GM12891 (cell line): ENCODE data around the gene IFNE. TPM values are rescaled to one million over a fixed set of nuclear protein-coding genes. Genes with fewer than 3 reads are reported as not detected.

Experiments used
- DNase-seq: peaks from one replicate; pipeline ENCODE4 v3.0.0; 2011; ENCODE audit warnings: low spot score; ENCODE audit not compliant: insufficient read length
- FAIRE-seq: peaks from 2 replicates; lab custom pipeline; 2011; peaks lifted over from hg19 to GRCh38; lab: Jason Lieb, UNC
- PAX5 ChIP-seq: IDR thresholded peaks from 2 replicates; pipeline ENCODE4 v1.6.1; 2011; ENCODE audit warnings: low read length, moderate library complexity, mild to moderate bottlenecking; ENCODE audit not compliant: insufficient read depth, severe bottlenecking
- POLR2A ChIP-seq: IDR thresholded peaks from 2 replicates; pipeline ENCODE4 v1.6.1; 2011; ENCODE audit warnings: low read depth, low read length, control low read depth
- POLR2AphosphoS5 ChIP-seq: IDR thresholded peaks from 2 replicates; pipeline ENCODE4 v1.6.1; 2011; ENCODE audit warnings: low read depth, low read length, control low read depth
- POU2F2 ChIP-seq: IDR thresholded peaks from 2 replicates; pipeline ENCODE4 v1.6.1; 2011; ENCODE audit warnings: low read depth, mild to moderate bottlenecking, control low read depth, low read length, moderate library complexity
- SPI1 ChIP-seq: IDR thresholded peaks from 2 replicates; pipeline ENCODE4 v1.6.1; 2011; ENCODE audit warnings: low read depth, low read length, control low read depth
- TAF1 ChIP-seq: IDR thresholded peaks from 2 replicates; pipeline ENCODE4 v1.6.1; 2011; ENCODE audit warnings: low read depth, low read length, control low read depth
- polyA plus RNA-seq: library from polyadenylated mRNA; unstranded; fragments of >200 nt; gene quantifications from one replicate; pipeline ENCODE4 v1.2.1, GENCODE V29; 2012; ENCODE audit warnings: low read depth, missing spikeins, inconsistent platforms; ENCODE audit not compliant: missing spikeins

Gene IFNE
- polyA plus RNA-seq, result not detected

- DNase-seq (no peak), FAIRE-seq (no peak)
- TF ChIP-seq POLR2A (no peak), TAF1 (no peak), POLR2AphosphoS5 (no peak), PAX5 (no peak), POU2F2 (no peak), SPI1 (no peak)
Observed at GRCh38 chr9:21482213-21482612, at the start of gene IFNE. Gene IFNE (minus strand): TSS chr9:21482313. CDS start chr9:21481694, 619 bp downstream.

- TF ChIP-seq SPI1 (no peak), PAX5 (no peak)
- FAIRE-seq (no peak), DNase-seq (no peak)
Observed at GRCh38 chr9:21528123-21528808, 46.2 kb upstream of the IFNE start.

- peak; percentile 5 for DNase-seq
- TF ChIP-seq POLR2A (no peak), SPI1 (no peak), POU2F2 (no peak), TAF1 (no peak), PAX5 (no peak), POLR2AphosphoS5 (no peak)
- FAIRE-seq, result no peak
Observed at GRCh38 chr9:21527579-21527978, 45.5 kb upstream of the IFNE start.

GRCh38 chr9:21525174-21525573, 43.1 kb upstream of the IFNE start:
- no peak for TF ChIP-seq POLR2AphosphoS5
- DNase-seq (no peak), FAIRE-seq (no peak)

GRCh38 chr9:21524099-21524830, 42.2 kb upstream of the IFNE start:
- DNase-seq (no peak), FAIRE-seq (no peak)
- no peak for TF ChIP-seq SPI1
- TF ChIP-seq PAX5, result no peak
- TF ChIP-seq POU2F2, result no peak
- TF ChIP-seq TAF1, result no peak
- TF ChIP-seq POLR2A, result no peak
- no peak for TF ChIP-seq POLR2AphosphoS5

GRCh38 chr9:21523021-21524014, 41.2 kb upstream of the IFNE start:
- TF ChIP-seq SPI1 (no peak), TAF1 (no peak), POLR2AphosphoS5 (no peak), POU2F2 (no peak), POLR2A (no peak), PAX5 (no peak)
- FAIRE-seq (no peak), DNase-seq (no peak)

- FAIRE-seq, result no peak
- no peak for DNase-seq
- TF ChIP-seq POLR2AphosphoS5 (no peak), POLR2A (no peak), SPI1 (no peak), TAF1 (no peak), POU2F2 (no peak), PAX5 (no peak)
Observed at GRCh38 chr9:21522348-21522747, 40.2 kb upstream of the IFNE start.

- no peak for FAIRE-seq
- TF ChIP-seq POLR2A (no peak), POU2F2 (no peak), POLR2AphosphoS5 (no peak), PAX5 (no peak), TAF1 (no peak), SPI1 (no peak)
- no peak for DNase-seq
Observed at GRCh38 chr9:21521448-21521847, 39.3 kb upstream of the IFNE start.
